Adipocyte (in vitro differentiated cells): ENCODE measurements around the gene EFEMP1.

Source experiments
- DNase-seq: peaks from one replicate; pipeline ENCODE4 v3.0.0-alpha.2; 2015; ENCODE audit warnings: low read depth
- H3K27me3 ChIP-seq: replicated peaks from 2 replicates; pipeline ENCODE4 v1.7.0; 2013; ENCODE audit warnings: mild to moderate bottlenecking, low read length, moderate library complexity; ENCODE audit not compliant: control insufficient read depth, insufficient read depth
- H3K36me3 ChIP-seq: 2 replicates; pipeline ENCODE4 v1.7.0; 2013; ENCODE audit warnings: low read length, mild to moderate bottlenecking, moderate library complexity; ENCODE audit not compliant: control insufficient read depth, insufficient read depth, severe bottlenecking
- H3K4me1 ChIP-seq: 2 replicates; pipeline ENCODE4 v1.7.0; 2013; ENCODE audit warnings: mild to moderate bottlenecking, low read length, moderate library complexity; ENCODE audit not compliant: control insufficient read depth, insufficient read depth
- H3K4me3 ChIP-seq: 2 replicates; pipeline ENCODE4 v1.7.0; 2013; ENCODE audit warnings: mild to moderate bottlenecking, low read length, moderate library complexity
- H3K9ac ChIP-seq: 2 replicates; pipeline ENCODE4 v1.7.0; 2013; ENCODE audit warnings: mild to moderate bottlenecking, low read length, moderate library complexity
- H3K9me3 ChIP-seq: 2 replicates; pipeline ENCODE4 v1.7.0; 2013; ENCODE audit warnings: mild to moderate bottlenecking, low read length, moderate library complexity; ENCODE audit not compliant: control insufficient read depth

Gene EFEMP1

GRCh38 chr2:55954306-55955035 lies 30.9 kb upstream of the EFEMP1 start:
- peak overlapping the region; percentile 81 for H3K9ac ChIP-seq
- peak overlapping the region; percentile 73 for H3K4me3 ChIP-seq

GRCh38 chr2:55952415-55952814 lies 28.8 kb upstream of the EFEMP1 start:
- Histone ChIP-seq H3K4me1 (peaks cover 43% of the 10 kb centered on the region), H3K9me3 (no peaks in the 10 kb centered on the region), H3K9ac (no peak overlapping the region), H3K27me3 (peaks cover 19% of the 10 kb centered on the region), H3K36me3 (no peaks in the 10 kb centered on the region), H3K4me3 (no peak overlapping the region)
- DNase-seq = no peak

More at GRCh38 chr2:55954306-55955035, 30.9 kb upstream of the EFEMP1 start:
- Histone ChIP-seq H3K36me3 (no peaks in the 10 kb centered on the region), H3K27me3 (peaks cover 19% of the 10 kb centered on the region), H3K9me3 (no peaks in the 10 kb centered on the region), H3K4me1 (peaks cover 39% of the 10 kb centered on the region)
- DNase-seq = peak; percentile 88

DNA sequence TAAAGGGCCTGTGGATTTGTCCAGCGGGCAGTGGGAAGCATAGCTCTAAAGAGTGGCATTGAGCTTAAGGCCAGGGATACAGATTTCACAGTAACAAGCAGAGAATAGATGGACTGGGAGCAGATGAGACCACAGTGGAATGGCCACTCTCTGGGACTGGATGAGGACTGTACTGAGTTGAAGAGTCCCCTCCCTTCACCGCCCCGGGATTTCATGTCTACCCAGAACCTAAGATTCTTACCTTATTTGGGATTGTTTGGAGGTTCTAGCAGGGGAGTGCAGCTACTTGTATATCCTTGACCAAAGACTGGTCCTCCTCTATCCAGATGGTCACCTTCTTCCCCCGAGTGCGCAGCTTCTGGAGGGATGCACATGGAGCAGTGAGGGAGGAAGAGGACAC lies 28.0 kb upstream of the EFEMP1 start:
- H3K9me3 ChIP-seq = no peaks in the 10 kb centered on the region
- H3K4me1 ChIP-seq = peaks cover 34% of the 10 kb centered on the region
- no peak overlapping the region for H3K4me3 ChIP-seq
- H3K27me3 ChIP-seq = peaks cover 19% of the 10 kb centered on the region
- no peak for DNase-seq
- no peaks in the 10 kb centered on the region for H3K36me3 ChIP-seq
- no peak overlapping the region for H3K9ac ChIP-seq

- H3K4me3 ChIP-seq = no peak overlapping the region
- H3K9ac ChIP-seq = no peak overlapping the region
- H3K36me3 ChIP-seq = no peaks in the 10 kb centered on the region
- no peaks in the 10 kb centered on the region for H3K9me3 ChIP-seq
- peaks cover 19% of the 10 kb centered on the region for H3K27me3 ChIP-seq
- DNase-seq = no peak
- H3K4me1 ChIP-seq = peaks cover 26% of the 10 kb centered on the region
These were observed 26.0 kb upstream of the EFEMP1 start for GRCh38 chr2:55949613-55950012.

DNA sequence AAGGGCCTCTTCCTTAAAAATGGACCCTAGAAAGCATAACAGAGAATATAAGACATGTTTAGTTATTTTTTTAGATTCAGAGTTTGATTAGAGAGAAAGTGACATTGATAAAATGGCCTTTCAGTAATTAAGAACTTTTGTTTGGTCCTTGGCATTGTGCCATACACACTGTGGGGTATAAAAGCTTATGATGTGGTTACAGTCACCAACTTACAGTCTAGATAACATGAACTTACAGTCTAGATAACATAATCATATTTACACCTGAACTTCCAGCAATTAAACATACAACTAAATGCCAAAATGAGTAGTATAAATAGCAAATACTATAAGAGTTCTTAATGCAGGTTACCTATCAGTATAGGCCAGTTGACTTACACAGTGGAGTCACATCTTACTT lies 25.6 kb upstream of the EFEMP1 start:
- H3K9ac ChIP-seq = no peak overlapping the region
- no peak for DNase-seq
- H3K4me1 ChIP-seq = peaks cover 23% of the 10 kb centered on the region
- no peak overlapping the region for H3K4me3 ChIP-seq
- peaks cover 19% of the 10 kb centered on the region for H3K27me3 ChIP-seq
- H3K36me3 ChIP-seq = no peaks in the 10 kb centered on the region
- H3K9me3 ChIP-seq = no peaks in the 10 kb centered on the region

DNA sequence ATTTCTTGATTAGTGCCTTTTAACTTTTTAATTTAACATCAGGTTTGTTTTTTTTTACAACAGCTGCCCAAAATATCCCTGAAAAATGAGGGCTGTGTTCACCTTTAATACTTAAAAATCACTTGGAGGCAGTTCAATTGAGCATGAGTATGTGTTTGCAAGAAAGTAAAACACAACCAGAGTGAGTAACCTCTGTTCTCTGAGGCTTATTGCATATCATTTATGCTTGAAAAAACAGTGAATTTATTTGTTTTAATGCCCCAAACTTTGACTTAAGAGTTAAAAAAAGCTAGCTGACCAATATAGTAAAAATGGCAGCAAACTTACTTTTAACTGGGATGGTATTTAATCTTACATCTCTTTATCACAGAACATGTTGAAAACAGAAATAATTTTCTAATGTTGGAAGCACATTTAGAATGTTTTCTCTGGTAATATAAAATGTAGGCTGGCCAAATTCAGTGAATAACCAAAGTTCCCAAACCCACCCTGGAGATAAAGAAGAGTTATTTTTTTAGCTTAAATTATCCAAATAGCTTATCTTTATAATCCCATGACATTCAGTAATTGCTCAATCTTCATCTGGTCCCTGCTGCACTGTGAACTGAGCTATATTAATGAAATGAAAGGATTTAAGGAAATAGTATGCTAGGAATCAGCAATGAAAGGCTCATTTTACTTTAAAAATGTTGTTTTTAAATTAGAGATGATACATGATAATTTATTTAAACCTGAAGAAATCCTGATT lies 24.8 kb upstream of the EFEMP1 start:
- Histone ChIP-seq H3K36me3 (no peaks in the 10 kb centered on the region), H3K4me1 (peaks cover 20% of the 10 kb centered on the region), H3K9me3 (no peaks in the 10 kb centered on the region), H3K4me3 (no peak overlapping the region), H3K27me3 (peaks cover 19% of the 10 kb centered on the region), H3K9ac (peak overlapping the region; percentile 4)
- peak; percentile 47 for DNase-seq

DNA sequence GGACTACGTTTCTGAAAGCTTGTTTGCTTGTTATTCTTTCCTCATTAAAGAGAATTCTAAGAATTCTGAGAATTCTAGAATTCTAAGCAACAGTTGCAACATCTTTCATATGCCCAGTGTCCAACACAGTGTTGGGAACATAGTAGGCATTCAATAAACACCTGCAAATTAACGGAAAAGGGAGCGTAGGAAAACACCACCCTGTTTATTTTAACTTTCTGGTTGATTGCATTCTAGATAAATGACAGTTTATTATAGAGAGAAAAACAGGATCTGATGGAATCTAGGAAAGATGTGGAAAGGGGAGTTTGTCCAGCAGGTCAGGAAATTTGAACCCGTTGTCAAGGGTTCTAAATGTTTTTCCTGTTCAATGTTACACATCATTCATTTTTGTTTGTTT lies 24.2 kb upstream of the EFEMP1 start:
- Histone ChIP-seq H3K9ac (peak overlapping the region; percentile 4), H3K27me3 (peaks cover 19% of the 10 kb centered on the region), H3K4me3 (no peak overlapping the region), H3K36me3 (no peaks in the 10 kb centered on the region), H3K4me1 (peaks cover 20% of the 10 kb centered on the region), H3K9me3 (no peaks in the 10 kb centered on the region)
- DNase-seq = peak; percentile 38

- Histone ChIP-seq H3K4me1 (peaks cover 20% of the 10 kb centered on the region), H3K36me3 (no peaks in the 10 kb centered on the region), H3K9ac (no peak overlapping the region), H3K27me3 (peaks cover 11% of the 10 kb centered on the region), H3K9me3 (no peaks in the 10 kb centered on the region), H3K4me3 (no peak overlapping the region)
- no peak for DNase-seq
These were observed 23.2 kb upstream of the EFEMP1 start for GRCh38 chr2:55946793-55947192.

- peaks cover 10% of the 10 kb centered on the region for H3K4me1 ChIP-seq
- DNase-seq = no peak
- H3K9me3 ChIP-seq = no peaks in the 10 kb centered on the region
- no peak overlapping the region for H3K9ac ChIP-seq
- H3K4me3 ChIP-seq = no peak overlapping the region
- no peaks in the 10 kb centered on the region for H3K36me3 ChIP-seq
- H3K27me3 ChIP-seq = no peaks in the 10 kb centered on the region
These were observed 19.9 kb upstream of the EFEMP1 start for GRCh38 chr2:55943466-55943865.

DNA sequence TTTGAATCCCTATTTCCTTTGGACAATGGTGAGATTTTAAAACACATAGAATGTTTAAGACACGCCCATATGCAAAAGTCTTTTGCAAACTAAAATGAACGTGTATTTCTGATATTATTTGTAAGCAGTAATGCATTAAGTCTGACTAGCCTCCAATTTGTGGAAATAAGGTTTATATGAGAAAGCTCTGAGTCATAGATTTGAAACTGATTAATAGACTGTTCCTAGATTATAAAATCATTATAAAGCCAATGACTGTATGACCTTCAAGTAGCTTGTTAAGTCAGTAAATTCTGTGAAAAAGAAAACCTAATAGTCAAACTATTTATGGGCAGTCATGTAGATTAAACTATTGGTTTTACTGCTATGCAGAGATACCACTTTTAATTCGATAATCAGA lies 12.8 kb upstream of the EFEMP1 start:
- no peak overlapping the region for H3K4me3 ChIP-seq
- DNase-seq = no peak
- H3K9me3 ChIP-seq = no peaks in the 10 kb centered on the region
- H3K9ac ChIP-seq = no peak overlapping the region
- peaks cover 3% of the 10 kb centered on the region for H3K27me3 ChIP-seq
- H3K4me1 ChIP-seq = no peaks in the 10 kb centered on the region
- H3K36me3 ChIP-seq = no peaks in the 10 kb centered on the region

DNA sequence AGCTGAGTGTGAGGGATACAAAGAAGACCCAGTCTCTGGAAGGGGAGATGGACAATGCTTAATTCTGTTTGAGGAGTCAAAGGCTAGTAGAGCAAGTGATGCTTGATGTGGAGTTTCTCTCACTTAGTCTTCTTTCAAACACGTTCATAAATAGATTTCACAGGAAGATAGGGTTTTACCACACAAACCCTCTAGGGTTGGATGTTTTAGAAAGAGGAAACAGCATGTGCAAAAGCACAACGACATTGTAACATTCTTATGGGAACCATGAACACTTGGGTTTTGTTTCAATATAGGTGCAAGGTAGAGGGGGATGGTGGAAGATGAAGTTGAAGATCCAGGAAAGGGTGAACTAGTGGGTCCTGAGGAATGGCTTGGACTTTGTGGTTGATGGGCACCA lies 10.8 kb upstream of the EFEMP1 start:
- DNase-seq = no peak
- peaks cover 3% of the 10 kb centered on the region for H3K27me3 ChIP-seq

More for the DNA sequence above, 10.8 kb upstream of the EFEMP1 start:
- Histone ChIP-seq H3K36me3 (no peaks in the 10 kb centered on the region), H3K4me1 (no peaks in the 10 kb centered on the region), H3K9ac (no peak overlapping the region), H3K9me3 (no peaks in the 10 kb centered on the region), H3K4me3 (no peak overlapping the region)
